H1 (cell line): ENCODE measurements around the gene KRT6C. TPM values are rescaled to one million over a fixed set of nuclear protein-coding genes. Genes with fewer than 3 reads are reported as not detected.

Experiments
- CTCF ChIA-PET: fragments of 300-600 bp; sonication (Branson Sonifier 250); formaldehyde crosslinking; loops from one replicate; lab custom pipeline; 2021; ENCODE audit not compliant: partially characterized antibody; lab: Charles Lee
- POLR2A ChIA-PET: fragments of 300-600 bp; sonication (Branson Sonifier 250); formaldehyde crosslinking; loops from one replicate; lab custom pipeline; 2021; ENCODE audit warnings: inconsistent platforms; ENCODE audit not compliant: partially characterized antibody; lab: Charles Lee
- DNase-seq, 2 experiments: peaks; one replicate each; pipeline versions ENCODE4 v3.0.0 to v3.0.0-alpha.2; 2010 to 2022; ENCODE audit warnings: low spot score in 2 of 2, low read depth in 1 of 2, mixed read lengths in 1 of 2
- FAIRE-seq: peaks from 2 replicates; lab custom pipeline; 2011; peaks lifted over from hg19 to GRCh38; lab: Jason Lieb, UNC
- H2AFZ ChIP-seq: 2 replicates; pipeline ENCODE4 v1.8.1; 2012; ENCODE audit warnings: low read length, inconsistent platforms
- H2AK5ac ChIP-seq: 2 replicates; pipeline ENCODE4 v1.6.1; 2013; ENCODE audit warnings: low read depth, low read length
- H2BK120ac ChIP-seq: replicated peaks from 2 replicates; pipeline ENCODE3; 2013; ENCODE audit warnings: low read depth, low read length, inconsistent platforms
- H2BK12ac ChIP-seq: 2 replicates; pipeline ENCODE4 v1.6.1; 2013; ENCODE audit warnings: low read depth, low read length
- H2BK15ac ChIP-seq: 2 replicates; pipeline ENCODE4 v1.6.1; 2013; ENCODE audit warnings: low read length
- H2BK20ac ChIP-seq: 2 replicates; pipeline ENCODE4 v1.6.1; 2013; ENCODE audit warnings: low read length
- H2BK5ac ChIP-seq: 2 replicates; pipeline ENCODE4 v1.6.1; 2013; ENCODE audit warnings: low read depth, low read length
- H3K14ac ChIP-seq: 2 replicates; pipeline ENCODE4 v1.6.1; 2013; ENCODE audit warnings: inconsistent platforms; ENCODE audit not compliant: insufficient read length
- H3K18ac ChIP-seq: 2 replicates; pipeline ENCODE4 v1.6.1; 2013; ENCODE audit warnings: low read length; ENCODE audit errors: extremely low read depth
- H3K23ac ChIP-seq: 2 replicates; pipeline ENCODE4 v1.6.1; 2013; ENCODE audit warnings: inconsistent platforms; ENCODE audit not compliant: insufficient read length
- H3K23me2 ChIP-seq: 2 replicates; pipeline ENCODE4 v1.6.1; 2013; ENCODE audit warnings: low read depth, low read length
- H3K27ac ChIP-seq: 2 replicates; pipeline ENCODE4 v1.6.1; 2011; ENCODE audit warnings: low read depth, low read length, inconsistent platforms
- H3K27me3 ChIP-seq, 4 experiments: replicated peaks in 1 of 4; 1 replicate in 1 of 4; 2 replicates in 3 of 4; pipeline versions ENCODE4 v1.6.1 to v1.8.1; 2011 to 2013; ENCODE audit warnings: low read length in 3 of 4, mild to moderate bottlenecking in 3 of 4, inconsistent platforms in 2 of 4, mixed read lengths in 2 of 4, moderate library complexity in 1 of 4; ENCODE audit not compliant: control insufficient read depth in 3 of 4, insufficient read depth in 3 of 4; ENCODE audit errors: extremely low read depth in 1 of 4
- H3K36me3 ChIP-seq, 4 experiments: 2 replicates each; pipeline versions ENCODE4 v1.6.1 to v1.8.1; 2011 to 2013; ENCODE audit warnings: mild to moderate bottlenecking in 4 of 4, low read length in 3 of 4, moderate library complexity in 2 of 4, control low read depth in 1 of 4, inconsistent platforms in 1 of 4; ENCODE audit not compliant: insufficient read depth in 4 of 4, control insufficient read depth in 2 of 4
- H3K4ac ChIP-seq: replicated peaks from 2 replicates; pipeline ENCODE3; 2013; ENCODE audit warnings: low read length, low read depth, mixed read lengths, inconsistent platforms; ENCODE audit not compliant: insufficient read length
- H3K4me1 ChIP-seq, 4 experiments: replicated peaks in 1 of 4; 1 replicate in 1 of 4; 2 replicates in 3 of 4; pipeline versions ENCODE4 v1.6.1 to v1.8.1; 2011 to 2013; ENCODE audit warnings: low read length in 3 of 4, inconsistent platforms in 2 of 4, mixed read lengths in 1 of 4; ENCODE audit not compliant: insufficient read depth in 4 of 4, control insufficient read depth in 3 of 4
- H3K4me2 ChIP-seq, 2 experiments: 2 replicates each; pipeline versions ENCODE4 v1.6.1 to v1.8.1; 2011 to 2013; ENCODE audit warnings: low read depth in 2 of 2, low read length in 2 of 2, control low read depth in 1 of 2, inconsistent platforms in 1 of 2, mild to moderate bottlenecking in 1 of 2; ENCODE audit not compliant: insufficient read depth in 1 of 2
- H3K4me3 ChIP-seq, 4 experiments: fragments of 200-600, 300-600 bp in 1 of 4; sonication (generic), shearing (Covaris generic), sonication (Bioruptor Twin) in 1 of 4; 2 replicates each; pipeline versions ENCODE4 v1.5.1 to v1.8.1; 2011 to 2016; ENCODE audit warnings: low read length in 4 of 4, low read depth in 3 of 4, control low read depth in 2 of 4, inconsistent platforms in 2 of 4, mild to moderate bottlenecking in 2 of 4, mixed read lengths in 1 of 4, moderate library complexity in 1 of 4; ENCODE audit not compliant: insufficient read depth in 2 of 4; ENCODE audit errors: extremely low read depth in 1 of 4
- H3K56ac ChIP-seq: replicated peaks from 2 replicates; pipeline ENCODE3; 2013; ENCODE audit warnings: low read depth, mild to moderate bottlenecking, mixed read lengths, low read length, inconsistent platforms; ENCODE audit not compliant: insufficient read length
- H3K79me1 ChIP-seq: 2 replicates; pipeline ENCODE4 v1.6.1; 2013; ENCODE audit warnings: low read depth, low read length, control low read depth
- H3K79me2 ChIP-seq, 2 experiments: 2 replicates each; pipeline versions ENCODE4 v1.6.1 to v1.8.1; 2012 to 2013; ENCODE audit warnings: low read length in 2 of 2, mild to moderate bottlenecking in 2 of 2, inconsistent platforms in 1 of 2; ENCODE audit not compliant: insufficient read depth in 2 of 2, control insufficient read depth in 1 of 2
- H3K9ac ChIP-seq, 4 experiments: replicated peaks in 1 of 4; 1 replicate in 1 of 4; 2 replicates in 3 of 4; pipeline versions ENCODE4 v1.6.1 to v1.8.1; 2011 to 2013; ENCODE audit warnings: low read depth in 3 of 4, low read length in 3 of 4, control low read depth in 2 of 4, mild to moderate bottlenecking in 2 of 4, moderate library complexity in 2 of 4, inconsistent platforms in 1 of 4; ENCODE audit errors: extremely low read depth in 1 of 4
- H3K9me3 ChIP-seq, 2 experiments: 2 replicates each; pipeline versions ENCODE4 v1.6.1 to v1.8.1; 2012 to 2013; ENCODE audit warnings: mild to moderate bottlenecking in 2 of 2, moderate library complexity in 2 of 2, control low read depth in 1 of 2, inconsistent platforms in 1 of 2, low read depth in 1 of 2, low read length in 1 of 2, mixed read lengths in 1 of 2; ENCODE audit not compliant: insufficient read depth in 2 of 2
- H4K20me1 ChIP-seq, 2 experiments: replicated peaks in 1 of 2; 2 replicates each; pipeline versions ENCODE3 to v1.8.1; 2011 to 2013; ENCODE audit warnings: inconsistent platforms in 2 of 2, low read length in 2 of 2, mild to moderate bottlenecking in 1 of 2; ENCODE audit not compliant: insufficient read depth in 2 of 2, control insufficient read depth in 1 of 2
- H4K5ac ChIP-seq: 2 replicates; pipeline ENCODE4 v1.6.1; 2013; ENCODE audit warnings: low read length, low read depth, mixed read lengths, inconsistent platforms; ENCODE audit not compliant: insufficient read length
- H4K8ac ChIP-seq: 2 replicates; pipeline ENCODE4 v1.8.0; 2013; ENCODE audit warnings: mild to moderate bottlenecking, moderate library complexity, low read length, inconsistent platforms; ENCODE audit not compliant: insufficient read depth; ENCODE audit errors: extremely low read depth
- H4K91ac ChIP-seq: replicated peaks from 2 replicates; pipeline ENCODE3; 2013; ENCODE audit warnings: low read length, mixed read lengths, inconsistent platforms; ENCODE audit not compliant: insufficient read length
- CEBPB ChIP-seq: IDR thresholded peaks from 2 replicates; pipeline ENCODE4 v1.6.1; 2012; ENCODE audit warnings: low read depth, low read length
- EP300 ChIP-seq, 2 experiments: IDR thresholded peaks; 1 replicate in 1 of 2; 2 replicates in 1 of 2; pipeline ENCODE4 v1.6.1; 2011 to 2012; ENCODE audit warnings: low read depth in 2 of 2, low read length in 2 of 2, mild to moderate bottlenecking in 2 of 2, borderline replicate concordance in 1 of 2, inconsistent platforms in 1 of 2, moderate library complexity in 1 of 2
- EZH2 ChIP-seq: fragments of 200-600 bp; sonication (generic); IDR thresholded peaks from 2 replicates; pipeline ENCODE4 v1.7.1; 2012; ENCODE audit warnings: low read depth, mild to moderate bottlenecking, moderate library complexity, low read length, inconsistent platforms; ENCODE audit not compliant: severe bottlenecking
- GABPA ChIP-seq: IDR thresholded peaks from 2 replicates; pipeline ENCODE4 v1.6.1; 2011; ENCODE audit warnings: mild to moderate bottlenecking, low read length, moderate library complexity, borderline replicate concordance; ENCODE audit not compliant: insufficient read depth
- GTF2F1 ChIP-seq: IDR thresholded peaks from 2 replicates; pipeline ENCODE4 v1.6.1; 2012; ENCODE audit warnings: low read depth, low read length, improper control_type of control experiment, borderline replicate concordance
- RBBP5 ChIP-seq: IDR thresholded peaks from 2 replicates; pipeline ENCODE4 v1.7.1; 2012; ENCODE audit warnings: low read depth, mild to moderate bottlenecking, inconsistent platforms, low read length, moderate library complexity, borderline replicate concordance
- SIRT6 ChIP-seq: IDR thresholded peaks from one replicate; pipeline ENCODE4 v1.7.1; 2012; ENCODE audit warnings: low read length, inconsistent platforms
- SP2 ChIP-seq: IDR thresholded peaks from 2 replicates; pipeline ENCODE4 v1.6.1; 2012; ENCODE audit warnings: mild to moderate bottlenecking, low read length, inconsistent platforms
- SUZ12 ChIP-seq: fragments of 200-600 bp; sonication (generic); IDR thresholded peaks from 2 replicates; pipeline ENCODE4 v1.6.1; 2012; ENCODE audit warnings: mild to moderate bottlenecking, inconsistent platforms, low read length, moderate library complexity, mixed read lengths
- TAF7 ChIP-seq: optimal IDR thresholded peaks from 2 replicates; pipeline ENCODE3; 2011; ENCODE audit warnings: low read depth, mild to moderate bottlenecking, inconsistent platforms, low read length, moderate library complexity, borderline replicate concordance
- TBP ChIP-seq: IDR thresholded peaks from 2 replicates; pipeline ENCODE4 v1.6.1; 2011; ENCODE audit warnings: low read depth, low read length, improper control_type of control experiment
- WGBS, 2 experiments: shearing (Covaris generic) in 1 of 2; methylation state at CpG; one replicate each; pipeline versions ENCODE4 v1.1.6 to v1.1.7; 2013 to 2015; ENCODE audit warnings: low lambda C conversion rate in 2 of 2, mixed read lengths in 2 of 2, inconsistent platforms in 1 of 2, low coverage in 1 of 2, missing lambda C conversion rate in 1 of 2; ENCODE audit not compliant: insufficient replicate concordance in 2 of 2, insufficient coverage in 1 of 2, insufficient read length in 1 of 2; ENCODE audit errors: extremely low coverage in 1 of 2, missing lambda C conversion rate in 1 of 2; 5-methylcytosine and 5-hydroxymethylcytosine counted together
- polyA plus RNA-seq, 7 experiments: library from polyadenylated mRNA; depleted of rRNA in 3 of 7; stranded (reverse) in 5 of 7; unstranded in 2 of 7; fragments of >200 nt in 5 of 7; fragments of 200-250 nt in 2 of 7; gene quantifications; 1 replicate in 5 of 7; 2 replicates in 1 of 7; 4 replicates in 1 of 7; pipeline versions ENCODE4 v1.2.1 to v1.2.3, GENCODE V29; 2011 to 2013; ENCODE audit warnings: missing spikeins in 2 of 7, mixed read lengths in 2 of 7
- total RNA-seq: library from RNA; stranded (reverse); fragmentation: NEBNext Ultra II Directional; extraction: Animal tissue kit (Norgen Biotek cat#: 25700); gene quantifications from 2 replicates; pipeline ENCODE4 v1.2.1, GENCODE V29; 2021
- TF ChIP-seq, protein P1 (sequence below): IDR thresholded peaks from 2 replicates; pipeline ENCODE4 v1.6.1; 2012; ENCODE audit warnings: inconsistent platforms
- TF ChIP-seq, protein P2 (sequence below): IDR thresholded peaks from 2 replicates; pipeline ENCODE4 v1.6.1; 2011; ENCODE audit warnings: low read length, improper control_type of control experiment

The KRT6C gene
- total and polyA plus RNA-seq, 2 of the 8 experiments (the other 6 are each of a cell fraction or from before 2014, with no cell fraction given), result not detected

DNA sequence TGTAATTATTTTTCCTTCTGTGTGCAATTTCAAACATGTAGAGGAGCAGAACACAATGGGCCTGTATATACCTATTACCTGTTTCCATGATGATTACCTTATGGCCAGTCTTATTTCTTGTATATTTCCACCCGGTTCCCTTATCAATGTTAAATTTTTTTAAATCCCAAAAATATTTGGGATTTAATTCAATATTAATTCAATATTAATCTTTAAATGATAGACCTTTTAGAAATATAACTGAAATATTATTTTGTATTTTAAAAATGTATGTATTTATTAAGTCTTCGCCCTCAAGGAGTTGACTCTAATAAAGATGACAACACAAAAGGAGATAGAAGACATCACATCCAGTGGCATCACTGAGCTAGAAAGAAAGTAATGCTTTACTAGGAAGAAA, 607 bp upstream of the KRT6C start:
- no peaks in the 10 kb centered on the region for H3K27me3 ChIP-seq
- H4K8ac ChIP-seq, result no peak overlapping the region
- H2BK12ac ChIP-seq, result no peak overlapping the region
- no peak for FAIRE-seq
- no peak overlapping the region for H3K9ac ChIP-seq
- 92% methylated on average over 2 of the region's 2 CpGs; no CpG with 5 or more reads in 1 of the 2 experiments for whole genome bisulfite sequencing, 2 experiments
- no peak overlapping the region for H2BK5ac ChIP-seq
- no peak overlapping the region for H3K23ac ChIP-seq
- H3K27ac ChIP-seq, result no peak overlapping the region
- H3K4me2 ChIP-seq, result no peak overlapping the region
- H2BK15ac ChIP-seq, result no peak overlapping the region
- no peak overlapping the region for H2BK20ac ChIP-seq
- no peak overlapping the region for H3K4me3 ChIP-seq
- ChIA-PET POLR2A (no interaction called here), CTCF (interaction anchor here (0.6 to 1.6 kb wide), 4 partner anchors 71 to 391 kb away, joined by 3 to 4 read pairs (median 4); no protein-coding TSS in a partner anchor)
- H3K14ac ChIP-seq, result no peak overlapping the region
- H3K18ac ChIP-seq, result no peak overlapping the region
- no peaks in the 10 kb centered on the region for H3K36me3 ChIP-seq
- no peaks in the 10 kb centered on the region for H3K4me1 ChIP-seq
- no peaks in the 10 kb centered on the region for H3K23me2 ChIP-seq
- H2BK120ac ChIP-seq, result no peak overlapping the region
- no peaks in the 10 kb centered on the region; a peak in 3 of 4 replicates for H3K9me3 ChIP-seq
- no peak for DNase-seq
- no peak overlapping the region for H2AFZ ChIP-seq
- no peak overlapping the region for H4K5ac ChIP-seq
- no peaks in the 10 kb centered on the region for H3K79me1 ChIP-seq
- no peak overlapping the region for H3K56ac ChIP-seq
- no peak overlapping the region for H2AK5ac ChIP-seq
- no peaks in the 10 kb centered on the region for H4K20me1 ChIP-seq
- no peak overlapping the region for H4K91ac ChIP-seq
- H3K4ac ChIP-seq, result no peak overlapping the region
- H3K79me2 ChIP-seq, result no peaks in the 10 kb centered on the region
- TF ChIP-seq SP2 (no peak), GTF2F1 (no peak), EP300 (IDR thresholded peaks at IDR 0.05; ENCODE audit: borderline replicate concordance in 1 of 2, low read depth in 2 of 2, low read length in 2 of 2) (no peak), GABPA (no peak), CEBPB (no peak), RBBP5 (no peak), SIRT6 (no peak), SUZ12 (no peak), TBP (no peak), EZH2 (no peak), TAF7 (no peak)
- TF ChIP-seq, protein P1, sequence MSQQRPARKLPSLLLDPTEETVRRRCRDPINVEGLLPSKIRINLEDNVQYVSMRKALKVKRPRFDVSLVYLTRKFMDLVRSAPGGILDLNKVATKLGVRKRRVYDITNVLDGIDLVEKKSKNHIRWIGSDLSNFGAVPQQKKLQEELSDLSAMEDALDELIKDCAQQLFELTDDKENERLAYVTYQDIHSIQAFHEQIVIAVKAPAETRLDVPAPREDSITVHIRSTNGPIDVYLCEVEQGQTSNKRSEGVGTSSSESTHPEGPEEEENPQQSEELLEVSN, result no peak
- TF ChIP-seq, protein P2, sequence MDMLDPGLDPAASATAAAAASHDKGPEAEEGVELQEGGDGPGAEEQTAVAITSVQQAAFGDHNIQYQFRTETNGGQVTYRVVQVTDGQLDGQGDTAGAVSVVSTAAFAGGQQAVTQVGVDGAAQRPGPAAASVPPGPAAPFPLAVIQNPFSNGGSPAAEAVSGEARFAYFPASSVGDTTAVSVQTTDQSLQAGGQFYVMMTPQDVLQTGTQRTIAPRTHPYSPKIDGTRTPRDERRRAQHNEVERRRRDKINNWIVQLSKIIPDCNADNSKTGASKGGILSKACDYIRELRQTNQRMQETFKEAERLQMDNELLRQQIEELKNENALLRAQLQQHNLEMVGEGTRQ, result no peak
